Heart right ventricle (tissue), 16 donors: ENCODE data around the gene ADAMTS6. TPM values are rescaled to one million over a fixed set of nuclear protein-coding genes. Genes with fewer than 3 reads are reported as not detected.

Experiments
- ATAC-seq, 8 donors: fragments of 200-7000 bp; cut with Tn5 transposase; one replicate each; pipeline ENCODE4 v1.9.1; 2020; ENCODE audit warnings: mild to moderate bottlenecking in 8 of 8, moderate library complexity in 8 of 8, moderate number of reproducible peaks in 1 of 8
- DNase-seq, 2 donors: peaks; one replicate each; pipeline ENCODE4 v3.0.0-alpha.2; 2020
- H3K27ac ChIP-seq, 10 donors: fragments of 200-600 bp; sonication (generic) in 2 of 10; one replicate each; pipeline versions ENCODE4 v1.5.0 to v1.8.0; 2020 to 2022; ENCODE audit warnings: mild to moderate bottlenecking in 3 of 10
- H3K27me3 ChIP-seq, 7 donors: fragments of 200-600 bp; one replicate each; pipeline ENCODE4 v1.8.0; 2021 to 2022; ENCODE audit warnings: mild to moderate bottlenecking in 2 of 7
- H3K36me3 ChIP-seq, 9 donors: fragments of 200-600 bp; sonication (generic) in 1 of 9; one replicate each; pipeline versions ENCODE4 v1.5.0 to v1.8.0; 2020 to 2022; ENCODE audit warnings: mild to moderate bottlenecking in 2 of 9
- H3K4me1 ChIP-seq, 9 donors: fragments of 200-600 bp; sonication (generic) in 1 of 9; one replicate each; pipeline versions ENCODE4 v1.5.0 to v1.8.0; 2020 to 2022; ENCODE audit warnings: mild to moderate bottlenecking in 4 of 9
- H3K4me3 ChIP-seq, 10 donors: fragments of 200-600 bp; sonication (generic) in 2 of 10; one replicate each; pipeline versions ENCODE4 v1.5.0 to v1.8.0; 2020 to 2022; ENCODE audit warnings: mild to moderate bottlenecking in 7 of 10, moderate library complexity in 2 of 10
- H3K9me3 ChIP-seq, 11 donors: fragments of 200-600 bp in 10 of 11; sonication (generic) in 2 of 11; one replicate each; pipeline versions ENCODE4 v1.5.0 to v1.8.0; 2013 to 2022; ENCODE audit warnings: mild to moderate bottlenecking in 2 of 11, control low read depth in 1 of 11, moderate library complexity in 1 of 11
- CTCF ChIP-seq, 9 donors: fragments of 200-600 bp; sonication (generic) in 2 of 9; IDR thresholded peaks; one replicate each; pipeline versions ENCODE4 v1.5.0 to v1.8.0; 2021 to 2022; ENCODE audit warnings: antibody characterized with exemption in 9 of 9, mild to moderate bottlenecking in 5 of 9, moderate library complexity in 1 of 9
- whole genome bisulfite sequencing, 2 donors: extraction: QIAGEN DNeasy Blood & Tissue Kit; methylation state at CpG; one replicate each; pipeline ENCODE4 v1.1.7; 2013; ENCODE audit warnings: inconsistent platforms in 1 of 2; 5-methylcytosine and 5-hydroxymethylcytosine counted together
- intact Hi-C, 10 donors: fragments of 100-400 bp; cut with DNase I; formaldehyde crosslinking; loops; one replicate each; pipeline versions ENCODE4 v1.11.1 to v1.14.2; 2022
- polyA plus RNA-seq, 2 donors: library from polyadenylated mRNA; stranded (reverse); fragments of 200-250 nt; gene quantifications; one replicate each; pipeline ENCODE4 v1.2.3, GENCODE V29; 2013
- total RNA-seq, 10 donors: library from RNA; stranded (reverse); fragmentation: NEBNext Ultra II Directional in 3 of 10; extraction: Animal tissue kit (Norgen Biotek cat#: 25700) in 3 of 10; gene quantifications; one replicate each; pipeline versions ENCODE4 v1.2.1 to v1.2.4, GENCODE V29; 2021 to 2023
- donor health status: Arrhythmogenic right ventricular cardiomyopathy.
- donor health status: ischemic (EF 13 %, LVEDD 7.1; RV severe dilation, severe dysfunction).
- donor health status: healthy with polysubstance abuse.
- donor health status: DM: no; HTN: yes; CAD: no.
- donor health status: DM: no; HTN: no; CAD: no.
- donor health status: ischemic (EF 25% LVEDD 6.9; RV normal size, moderate dysfunction).
- donor health status: ischemic (EF 25% LVEDD 5.7; RV mildly dilated, moderate dysfunction).
- donor health status: healthy.
- donor health status: DM: yes; HTN: yes; CAD: no.
- donor health status: Ischemic cardiomyopathy.
- donor health status: ischemic (EF 35%, LVEDD 5.7; RV mildly dilated, moderate dysfunction).
- donor health status: nonischemic (EF 11% LVEDD 7.7; RV severe dilation, severe dysfunction).
- donor health status: DM: yes; HTN: yes; CAD: no.
- donor health status: PGD.
- donor health status: ischemic (EF 29% LVEDD 5.4; RV normal size, mild dysfunction).
- donor health status: nonischemic (EF 23%, LVEDD 6.1; RV moderate dilation, normal function).

Gene ADAMTS6
- total and polyA plus RNA-seq, 12 donors, result 0.25 to 4.1 (median 2.1) TPM

- no peak overlapping the region for H3K27ac ChIP-seq
- intact Hi-C loops, result loop anchor here in 1 of 10 donors (10.0 kb wide), 1 partner anchor 237 kb away; no protein-coding TSS in a partner anchor
- H3K4me3 ChIP-seq, result no peak overlapping the region
- H3K36me3 ChIP-seq, result peaks cover 0 to 21% (median 0%) of the 10 kb centered on the region in 9 donors
- H3K9me3 ChIP-seq, result no peaks in the 10 kb centered on the region
- TF ChIP-seq CTCF (IDR thresholded peaks at IDR 0.05), result no peak
- 68 to 79% methylated on average over 3 of the region's 3 CpGs for WGBS, 2 donors
- no peaks in the 10 kb centered on the region for H3K4me1 ChIP-seq
- H3K27me3 ChIP-seq, result no peaks in the 10 kb centered on the region
- ATAC-seq, result no peak
- DNase-seq, result no peak
Observed at GRCh38 chr5:65462139-65462705, 19.5 kb downstream of the ADAMTS6 start.

GRCh38 chr5:65461490-65461889 is 20.2 kb downstream of the ADAMTS6 start:
- intact Hi-C loops, result loop anchor here in 1 of 10 donors (10.0 kb wide), 1 partner anchor 237 kb away; no protein-coding TSS in a partner anchor
- H3K36me3 ChIP-seq, result peaks cover 0 to 21% (median 0%) of the 10 kb centered on the region in 9 donors
- H3K4me1 ChIP-seq, result no peaks in the 10 kb centered on the region
- ATAC-seq, result no peak
- no peaks in the 10 kb centered on the region for H3K27me3 ChIP-seq
- H3K27ac ChIP-seq, result no peak overlapping the region
- H3K9me3 ChIP-seq, result no peaks in the 10 kb centered on the region
- TF ChIP-seq CTCF (IDR thresholded peaks at IDR 0.05), result no peak
- no peak overlapping the region for H3K4me3 ChIP-seq
- no peak for DNase-seq

GRCh38 chr5:65459995-65460394 is 21.7 kb downstream of the ADAMTS6 start:
- intact Hi-C loops, result loop anchor here in 1 of 10 donors (10.0 kb wide), 1 partner anchor 235 kb away; no protein-coding TSS in a partner anchor
- peaks cover 0 to 21% (median 0%) of the 10 kb centered on the region in 9 donors for H3K36me3 ChIP-seq
- H3K4me1 ChIP-seq, result no peaks in the 10 kb centered on the region
- no peak overlapping the region for H3K4me3 ChIP-seq
- H3K9me3 ChIP-seq, result no peaks in the 10 kb centered on the region
- ATAC-seq (no peak), DNase-seq (no peak)
- no peak for TF ChIP-seq CTCF (IDR thresholded peaks at IDR 0.05)
- no peaks in the 10 kb centered on the region for H3K27me3 ChIP-seq
- H3K27ac ChIP-seq, result no peak overlapping the region
- WGBS, 2 donors, result 89 to 93% methylated on average over 4 of the region's 4 CpGs

GRCh38 chr5:65455064-65455463 is 26.7 kb downstream of the ADAMTS6 start:
- Histone ChIP-seq H3K27ac (no peak overlapping the region), H3K9me3 (peaks cover 0 to 11% (median 0%) of the 10 kb centered on the region in 11 donors), H3K27me3 (no peaks in the 10 kb centered on the region), H3K4me3 (no peak overlapping the region), H3K36me3 (peaks cover 0 to 35% (median 7%) of the 10 kb centered on the region in 9 donors), H3K4me1 (peaks cover 0 to 10% (median 0%) of the 10 kb centered on the region in 9 donors)
- no peak for TF ChIP-seq CTCF (IDR thresholded peaks at IDR 0.05)
- no peak for DNase-seq
- intact Hi-C loops, result no loop called here
- ATAC-seq, result no peak
- WGBS, 2 donors, result 86 to 97% methylated on average over 6 of the region's 6 CpGs
